Activated CD8-positive, alpha-beta memory T cell treated with anti-CD3 and anti-CD28 coated beads for 4 hours (primary cell): ENCODE results near the gene SRPK3.

ENCODE experiments used
- DNase-seq, 2 donors: peaks; one replicate each; pipeline ENCODE4 v3.0.0-alpha.2; 2020; ENCODE audit warnings: low read depth in 2 of 2

Gene SRPK3

GRCh38 chrX:153783378-153784013, 2.7 kb downstream of the SRPK3 start:
- no peak for DNase-seq

- DNase-seq: no peak
Measured at GRCh38 chrX:153784325-153784967, 3.6 kb downstream of the SRPK3 start.

- DNase-seq: no peak
Measured at GRCh38 chrX:153786669-153787068, 5.8 kb downstream of the SRPK3 start.

- no peak for DNase-seq
Measured at GRCh38 chrX:153789654-153790053, 8.8 kb downstream of the SRPK3 start.

GRCh38 chrX:153791104-153791852, 10.4 kb downstream of the SRPK3 start:
- no peak for DNase-seq

- no peak for DNase-seq
Measured at GRCh38 chrX:153792368-153792767, 11.5 kb downstream of the SRPK3 start.

GRCh38 chrX:153793291-153793690, 12.4 kb downstream of the SRPK3 start:
- no peak for DNase-seq

GRCh38 chrX:153794018-153794896, 13.4 kb downstream of the SRPK3 start, which contains the start of the genes IDH3G and SSR4:
IDH3G (minus strand) TSS chrX:153794375; CDS start chrX:153794326, 49 bp downstream.
SSR4 (plus strand) TSS chrX:153794668; CDS start chrX:153794688, 20 bp downstream.
- DNase-seq: peak; percentile 80 to 84

- DNase-seq: no peak
Measured at GRCh38 chrX:153794897-153795816, 14.3 kb downstream of the SRPK3 start.

- DNase-seq: no peak
Measured at GRCh38 chrX:153797415-153798015, 16.7 kb downstream of the SRPK3 start.

- DNase-seq: no peak
Measured at GRCh38 chrX:153799326-153799725, 18.5 kb downstream of the SRPK3 start.

- DNase-seq: no peak
Measured at GRCh38 chrX:153800177-153800722, 19.4 kb downstream of the SRPK3 start.

- no peak for DNase-seq
Measured at GRCh38 chrX:153800746-153801145, 19.9 kb downstream of the SRPK3 start.

- DNase-seq: no peak
Measured at GRCh38 chrX:153801669-153802068, 20.8 kb downstream of the SRPK3 start.

GRCh38 chrX:153802513-153803045, 21.7 kb downstream of the SRPK3 start:
- DNase-seq: no peak

GRCh38 chrX:153803211-153804099, 22.6 kb downstream of the SRPK3 start:
- DNase-seq: no peak

GRCh38 chrX:153804100-153804595, 23.3 kb downstream of the SRPK3 start:
- no peak for DNase-seq

GRCh38 chrX:153804621-153805020, 23.8 kb downstream of the SRPK3 start:
- DNase-seq: no peak
